ENCODE results near the gene HEATR5A.

DNA sequence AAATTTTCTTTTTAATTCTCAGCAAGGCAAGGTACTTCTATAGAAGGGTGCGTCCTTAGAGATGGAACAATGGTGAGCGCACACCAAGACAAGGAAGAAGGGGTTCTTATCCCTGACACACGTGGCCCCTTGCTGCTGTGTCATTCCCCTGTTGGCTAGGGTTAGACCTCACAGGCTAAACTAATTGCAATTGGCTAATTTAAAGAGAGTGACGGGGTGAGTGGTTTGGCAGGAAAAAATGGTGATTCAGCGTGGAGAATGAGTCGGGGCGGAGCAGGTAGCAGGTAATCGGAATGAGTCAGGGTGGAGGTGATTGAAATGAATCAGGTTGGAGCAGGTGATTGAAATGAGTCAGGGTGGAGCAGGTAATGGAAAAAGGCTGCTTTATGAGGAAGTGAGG is 176.5 kb downstream of the HEATR5A start:
- TF ChIP-seq RBM14 (IDR thresholded peaks at IDR 0.05; ENCODE audit: borderline replicate concordance, insufficient read depth, low read depth, low read length) (no peak), ZC3H4 (CRISPR knock-in tag; IDR thresholded peaks at IDR 0.05; ENCODE audit: borderline replicate concordance) (no peak), BRD4 (IDR thresholded peaks at IDR 0.05) (no peak), BRCA1 (IDR thresholded peaks at IDR 0.05) (no peak), BRCA1 (CRISPR knock-in tag; IDR thresholded peaks at IDR 0.05) (no peak), DNMT1 (IDR thresholded peaks at IDR 0.05) (no peak), ZNF184 (CRISPR knock-in tag; IDR thresholded peaks at IDR 0.05) (no peak), SMAD1 (IDR thresholded peaks at IDR 0.05; ENCODE audit: low read depth, low read length, partially characterized antibody) (no peak), ZNF592 (IDR thresholded peaks at IDR 0.05) (peak; percentile 83; the same call in 1 of the 2 replicates), GABPA (tag; conservative IDR thresholded peaks at IDR 0.05; ENCODE audit: low read depth) (no peak), MTA3 (IDR thresholded peaks at IDR 0.05; ENCODE audit: borderline replicate concordance) (no peak)
- TF ChIP-seq, protein P1, sequence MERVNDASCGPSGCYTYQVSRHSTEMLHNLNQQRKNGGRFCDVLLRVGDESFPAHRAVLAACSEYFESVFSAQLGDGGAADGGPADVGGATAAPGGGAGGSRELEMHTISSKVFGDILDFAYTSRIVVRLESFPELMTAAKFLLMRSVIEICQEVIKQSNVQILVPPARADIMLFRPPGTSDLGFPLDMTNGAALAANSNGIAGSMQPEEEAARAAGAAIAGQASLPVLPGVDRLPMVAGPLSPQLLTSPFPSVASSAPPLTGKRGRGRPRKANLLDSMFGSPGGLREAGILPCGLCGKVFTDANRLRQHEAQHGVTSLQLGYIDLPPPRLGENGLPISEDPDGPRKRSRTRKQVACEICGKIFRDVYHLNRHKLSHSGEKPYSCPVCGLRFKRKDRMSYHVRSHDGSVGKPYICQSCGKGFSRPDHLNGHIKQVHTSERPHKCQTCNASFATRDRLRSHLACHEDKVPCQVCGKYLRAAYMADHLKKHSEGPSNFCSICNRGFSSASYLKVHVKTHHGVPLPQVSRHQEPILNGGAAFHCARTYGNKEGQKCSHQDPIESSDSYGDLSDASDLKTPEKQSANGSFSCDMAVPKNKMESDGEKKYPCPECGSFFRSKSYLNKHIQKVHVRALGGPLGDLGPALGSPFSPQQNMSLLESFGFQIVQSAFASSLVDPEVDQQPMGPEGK (CRISPR knock-in tag; IDR thresholded peaks at IDR 0.05; ENCODE audit: borderline replicate concordance), result no peak
- TF ChIP-seq, protein P2, sequence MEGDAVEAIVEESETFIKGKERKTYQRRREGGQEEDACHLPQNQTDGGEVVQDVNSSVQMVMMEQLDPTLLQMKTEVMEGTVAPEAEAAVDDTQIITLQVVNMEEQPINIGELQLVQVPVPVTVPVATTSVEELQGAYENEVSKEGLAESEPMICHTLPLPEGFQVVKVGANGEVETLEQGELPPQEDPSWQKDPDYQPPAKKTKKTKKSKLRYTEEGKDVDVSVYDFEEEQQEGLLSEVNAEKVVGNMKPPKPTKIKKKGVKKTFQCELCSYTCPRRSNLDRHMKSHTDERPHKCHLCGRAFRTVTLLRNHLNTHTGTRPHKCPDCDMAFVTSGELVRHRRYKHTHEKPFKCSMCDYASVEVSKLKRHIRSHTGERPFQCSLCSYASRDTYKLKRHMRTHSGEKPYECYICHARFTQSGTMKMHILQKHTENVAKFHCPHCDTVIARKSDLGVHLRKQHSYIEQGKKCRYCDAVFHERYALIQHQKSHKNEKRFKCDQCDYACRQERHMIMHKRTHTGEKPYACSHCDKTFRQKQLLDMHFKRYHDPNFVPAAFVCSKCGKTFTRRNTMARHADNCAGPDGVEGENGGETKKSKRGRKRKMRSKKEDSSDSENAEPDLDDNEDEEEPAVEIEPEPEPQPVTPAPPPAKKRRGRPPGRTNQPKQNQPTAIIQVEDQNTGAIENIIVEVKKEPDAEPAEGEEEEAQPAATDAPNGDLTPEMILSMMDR (IDR thresholded peaks at IDR 0.05 in 2 of 3, conservative IDR thresholded peaks at IDR 0.05 in 1 of 3; ENCODE audit: insufficient read depth in 2 of 3, low read depth in 1 of 3, low read length in 3 of 3), result no peak
- TF ChIP-seq, protein P3, sequence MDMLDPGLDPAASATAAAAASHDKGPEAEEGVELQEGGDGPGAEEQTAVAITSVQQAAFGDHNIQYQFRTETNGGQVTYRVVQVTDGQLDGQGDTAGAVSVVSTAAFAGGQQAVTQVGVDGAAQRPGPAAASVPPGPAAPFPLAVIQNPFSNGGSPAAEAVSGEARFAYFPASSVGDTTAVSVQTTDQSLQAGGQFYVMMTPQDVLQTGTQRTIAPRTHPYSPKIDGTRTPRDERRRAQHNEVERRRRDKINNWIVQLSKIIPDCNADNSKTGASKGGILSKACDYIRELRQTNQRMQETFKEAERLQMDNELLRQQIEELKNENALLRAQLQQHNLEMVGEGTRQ (CRISPR knock-in tag; IDR thresholded peaks at IDR 0.05), result 0 out of 2 replicates have a peak, but pooled peaks have one; percentile 21
